GM18861 (cell line): ENCODE measurements around the gene ARL13B.

Source experiments
- ATAC-seq: cut with Tn5 transposase; IDR thresholded peaks from one replicate; pipeline ENCODE4 v1.9.1; 2021; ENCODE audit not compliant: unreplicated experiment

ARL13B gene

GRCh38 chr3:94095111-94095510 is 115.2 kb downstream of the ARL13B start:
- no peak for ATAC-seq

DNA sequence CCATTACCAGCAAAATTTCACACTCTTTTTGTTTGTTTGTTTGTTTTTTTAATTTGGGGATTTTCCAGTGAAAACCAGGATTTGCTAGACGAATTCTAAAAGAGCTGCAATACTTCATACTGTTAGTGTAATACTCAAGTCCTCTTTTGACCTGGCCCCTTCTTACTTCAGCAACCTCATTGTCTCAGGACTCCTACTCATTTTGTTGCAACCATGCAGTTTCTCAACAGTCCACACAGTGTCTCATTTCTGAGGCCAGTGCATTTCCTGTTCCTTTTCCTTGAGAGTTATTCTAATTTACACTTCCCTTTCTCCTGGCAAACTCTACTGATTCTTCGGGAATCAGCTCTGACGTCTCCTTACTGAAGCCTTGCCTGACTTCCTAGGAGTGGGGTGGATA is 118.5 kb downstream of the ARL13B start:
- ATAC-seq: no peak

- no peak for ATAC-seq
These were observed 119.4 kb downstream of the ARL13B start for GRCh38 chr3:94099311-94099710.

- ATAC-seq: no peak
These were observed 121.9 kb downstream of the ARL13B start for GRCh38 chr3:94101860-94102259.
